OCI-M2 (cell line): Measurements from ENCODE around the gene TICAM2.

Experiments used
- DNase-seq: peaks from one replicate; lab custom pipeline; 2025; ENCODE audit not compliant: unreplicated experiment; lab: John Stamatoyannopoulos, UW

The TICAM2 gene

GRCh38 chr5:115573133-115573532 lies 29.1 kb downstream of the TICAM2 start:
- DNase-seq: no peak

- no peak for DNase-seq
These were observed 30.8 kb downstream of the TICAM2 start for GRCh38 chr5:115571441-115571878.

GRCh38 chr5:115568668-115569067 lies 33.6 kb downstream of the TICAM2 start:
- DNase-seq: no peak

DNA sequence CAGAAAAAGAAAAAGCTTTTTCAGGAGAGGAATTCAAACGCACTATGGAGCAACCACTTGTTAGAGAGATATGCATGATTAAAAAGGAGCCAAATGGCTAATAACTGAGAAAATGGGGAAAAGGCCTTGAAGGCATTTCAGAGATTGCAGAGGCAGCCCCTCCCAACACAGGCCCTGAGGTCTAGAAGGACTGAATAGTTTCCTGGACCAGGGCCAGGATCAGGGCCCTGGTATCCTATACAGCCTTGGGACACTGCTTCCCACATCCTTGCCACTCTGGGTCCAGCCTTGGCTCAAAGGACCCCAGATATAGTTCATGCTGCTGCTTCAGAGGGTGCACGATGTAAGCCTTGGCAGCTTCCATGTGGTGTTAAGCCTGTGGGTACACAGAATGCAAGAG lies 37.0 kb downstream of the TICAM2 start:
- no peak for DNase-seq

DNA sequence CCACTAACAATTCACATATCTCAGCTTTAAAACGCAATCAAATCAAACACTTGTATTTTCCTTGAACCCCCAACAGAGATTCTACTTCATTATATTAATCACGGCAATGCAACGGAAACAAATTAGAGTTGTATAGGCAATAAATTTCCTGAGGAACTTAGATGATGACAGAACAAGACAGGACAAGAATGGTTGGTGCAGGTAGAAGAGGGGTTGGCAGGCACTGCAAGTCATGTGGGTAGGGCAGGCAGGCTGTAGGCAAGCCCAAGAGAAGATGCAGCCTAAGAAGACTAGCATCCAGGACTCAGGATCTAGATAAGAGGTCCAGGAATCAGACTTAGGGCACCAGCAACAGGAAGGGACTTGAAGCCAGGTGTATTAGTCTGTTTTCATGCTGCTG lies 41.1 kb downstream of the TICAM2 start:
- no peak for DNase-seq

GRCh38 chr5:115559524-115559923 lies 42.8 kb downstream of the TICAM2 start:
- DNase-seq: no peak

DNA sequence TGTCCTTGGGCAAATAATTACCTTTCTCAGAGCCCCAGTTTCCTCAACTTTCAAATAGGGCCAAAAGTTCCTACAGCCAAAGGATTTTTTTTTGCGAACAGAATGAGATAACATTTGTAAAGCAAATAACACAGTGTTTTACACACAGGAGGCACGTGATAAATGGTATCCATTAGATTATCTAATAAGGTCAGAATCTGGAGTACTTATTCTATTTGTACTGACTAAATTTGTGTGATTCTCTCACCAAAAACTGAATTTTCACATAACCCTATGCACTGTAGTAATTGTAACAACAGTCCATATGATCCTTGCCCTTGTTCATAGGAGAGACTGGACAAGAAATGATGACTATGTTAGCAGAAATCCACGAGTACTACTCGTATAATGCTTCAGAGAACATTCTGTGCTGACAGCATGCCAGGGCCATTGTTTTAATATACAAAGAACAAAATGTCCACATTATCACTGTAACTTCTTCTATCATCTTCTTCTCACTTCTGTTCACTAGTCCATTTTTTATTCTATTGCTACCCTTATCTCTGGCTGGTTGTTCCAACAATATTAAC lies 43.8 kb downstream of the TICAM2 start:
- no peak for DNase-seq

DNA sequence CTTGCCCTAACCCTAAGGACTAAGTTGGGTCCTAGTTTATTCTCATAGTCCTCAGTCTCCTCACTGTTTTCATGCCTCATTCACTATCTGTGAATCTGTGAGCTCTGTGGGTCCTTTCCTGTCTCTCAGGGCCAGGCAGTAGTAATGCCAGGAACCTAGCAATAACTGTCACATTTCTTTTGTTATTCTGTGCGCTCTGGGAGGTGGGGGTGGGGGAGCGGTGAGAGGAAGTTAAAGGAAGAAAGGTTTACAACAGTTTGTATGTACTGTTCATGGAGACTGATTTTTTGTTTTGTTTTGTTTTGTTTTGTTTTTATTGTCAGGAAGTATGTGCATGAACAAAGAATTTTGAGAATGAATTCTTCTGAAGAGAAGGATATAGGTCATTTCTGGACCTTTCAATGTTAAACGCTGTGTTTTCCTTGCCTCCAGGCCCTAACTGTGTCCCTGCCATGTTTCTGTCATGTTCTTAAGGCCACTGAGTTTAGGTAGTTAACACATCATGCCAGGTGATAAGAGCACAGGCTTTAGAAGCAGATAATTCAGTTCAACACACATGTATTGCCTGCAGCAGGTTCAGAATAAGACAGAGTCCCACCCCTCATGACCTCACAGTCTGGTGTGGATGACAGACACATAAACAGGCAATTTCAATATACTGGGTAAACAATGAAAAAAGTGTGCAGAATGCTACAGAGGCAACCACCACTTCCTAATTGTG lies 44.5 kb downstream of the TICAM2 start:
- DNase-seq: no peak

GRCh38 chr5:115556276-115556675 lies 46.0 kb downstream of the TICAM2 start:
- no peak for DNase-seq

GRCh38 chr5:115555084-115555633 lies 47.1 kb downstream of the TICAM2 start:
- no peak for DNase-seq

DNA sequence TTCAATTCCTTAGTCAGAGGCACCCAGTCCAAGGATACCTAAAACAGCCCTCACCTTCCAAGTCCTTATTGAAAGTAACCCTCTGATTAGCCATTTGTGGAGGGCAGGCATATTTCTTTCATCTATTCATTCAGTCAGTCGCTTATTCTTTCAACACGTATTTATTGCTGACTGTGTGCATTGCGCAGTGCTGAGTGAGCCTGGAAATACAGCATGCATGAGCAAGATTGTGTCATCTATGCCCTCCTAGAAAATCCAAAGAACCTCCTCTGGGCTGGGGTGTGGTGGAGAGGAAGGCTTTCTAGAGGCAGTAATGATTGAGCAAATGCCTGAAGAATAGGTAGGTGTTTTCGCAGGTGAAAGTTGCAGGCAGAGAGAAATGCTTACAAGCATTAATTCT lies 49.2 kb downstream of the TICAM2 start:
- no peak for DNase-seq

DNA sequence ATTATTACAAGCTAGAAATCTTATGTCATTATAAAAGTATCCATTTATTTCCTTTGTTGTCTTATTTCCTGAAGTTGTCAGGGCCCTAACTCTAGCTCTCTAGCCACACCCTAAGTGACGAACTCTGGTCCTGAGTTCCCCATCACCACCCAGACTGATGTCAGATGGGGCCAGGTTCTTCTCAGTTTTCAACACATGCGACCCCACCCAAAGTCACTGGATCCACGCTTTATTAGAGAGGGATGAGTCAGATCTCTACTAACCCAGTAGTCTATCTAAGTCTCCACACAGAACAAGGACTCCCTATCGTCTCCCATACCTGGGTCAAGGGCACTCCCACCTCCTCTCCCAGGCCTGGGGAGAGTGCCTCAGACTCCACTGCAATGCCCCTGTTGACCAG lies 50.9 kb downstream of the TICAM2 start:
- DNase-seq: no peak

DNA sequence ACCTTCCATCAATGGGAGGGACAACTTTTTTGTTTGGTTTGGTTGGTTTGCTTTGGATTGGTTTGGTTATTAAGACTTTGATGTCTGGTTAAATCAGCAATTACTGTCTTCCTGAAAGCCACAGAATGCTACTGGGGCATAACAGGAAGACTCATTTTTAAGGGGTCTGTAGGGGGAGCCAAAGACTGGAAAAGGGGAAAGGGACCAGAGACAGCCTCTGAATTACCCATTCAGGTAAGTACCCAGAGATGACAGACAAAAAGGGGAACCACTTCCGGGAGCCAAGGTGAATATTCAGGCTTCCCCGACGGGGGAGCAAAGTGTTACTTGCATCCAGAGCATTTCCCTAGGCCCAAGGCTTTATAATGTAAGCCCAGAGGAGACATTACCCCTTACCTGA lies 53.1 kb downstream of the TICAM2 start:
- DNase-seq: no peak

- DNase-seq: no peak
These were observed 53.6 kb downstream of the TICAM2 start for GRCh38 chr5:115548683-115549082.

- no peak for DNase-seq
These were observed 56.9 kb downstream of the TICAM2 start for GRCh38 chr5:115545351-115545882.

DNA sequence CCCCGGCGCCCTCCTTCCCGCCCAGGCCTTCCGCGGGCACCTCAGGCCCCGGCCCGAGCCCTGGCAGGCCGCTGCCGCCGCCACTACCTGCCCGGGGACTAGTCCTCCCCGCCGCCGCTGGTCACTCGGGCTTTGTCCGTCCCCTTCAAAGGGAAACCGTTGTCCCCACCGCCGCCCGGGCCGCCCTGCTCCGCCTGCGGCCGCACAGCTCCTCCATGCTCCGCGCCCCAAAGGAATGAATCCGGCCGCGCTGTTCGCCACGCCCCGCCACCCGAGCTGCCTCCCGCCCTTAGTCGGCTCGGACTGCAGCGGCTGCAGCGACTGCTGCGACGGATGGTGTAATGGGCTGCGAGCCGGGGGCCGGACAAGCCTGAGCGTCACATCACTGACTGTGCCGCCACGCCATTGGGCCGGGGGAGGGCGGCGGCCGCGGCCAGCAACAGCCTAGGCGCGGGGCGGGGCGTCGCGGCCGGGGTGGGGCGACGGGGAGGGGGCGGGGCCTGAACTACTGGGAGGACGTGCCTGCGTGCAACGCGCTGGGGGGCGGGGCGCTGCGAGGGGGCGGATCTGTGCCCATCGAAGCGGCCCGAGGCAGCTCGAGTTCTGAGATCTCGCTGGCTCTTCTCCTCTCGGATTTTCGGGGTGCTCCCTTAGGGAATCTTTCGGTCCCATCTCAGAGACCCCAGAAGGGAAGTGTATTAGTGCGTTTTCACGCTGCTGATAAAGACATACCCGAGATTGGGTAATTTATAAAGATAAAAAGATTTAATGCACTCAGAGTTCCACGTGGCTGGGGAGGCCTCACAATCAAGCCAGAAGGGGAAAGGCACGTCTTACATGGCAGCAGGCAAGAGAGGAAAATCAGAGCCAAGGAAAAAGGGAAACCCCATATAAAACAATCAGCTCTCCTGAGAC lies 57.6 kb downstream of the TICAM2 start, which contains the start of gene FEM1C:
FEM1C (minus strand) TSS at position 340 of the 915 bp plus-strand sequence. CDS start 1,282 bp downstream, outside the sequence.
- DNase-seq: peak; percentile 82

GRCh38 chr5:115544043-115544435 lies 58.2 kb downstream of the TICAM2 start:
- no peak for DNase-seq

- DNase-seq: no peak
These were observed 58.8 kb downstream of the TICAM2 start for GRCh38 chr5:115543365-115544042.

DNA sequence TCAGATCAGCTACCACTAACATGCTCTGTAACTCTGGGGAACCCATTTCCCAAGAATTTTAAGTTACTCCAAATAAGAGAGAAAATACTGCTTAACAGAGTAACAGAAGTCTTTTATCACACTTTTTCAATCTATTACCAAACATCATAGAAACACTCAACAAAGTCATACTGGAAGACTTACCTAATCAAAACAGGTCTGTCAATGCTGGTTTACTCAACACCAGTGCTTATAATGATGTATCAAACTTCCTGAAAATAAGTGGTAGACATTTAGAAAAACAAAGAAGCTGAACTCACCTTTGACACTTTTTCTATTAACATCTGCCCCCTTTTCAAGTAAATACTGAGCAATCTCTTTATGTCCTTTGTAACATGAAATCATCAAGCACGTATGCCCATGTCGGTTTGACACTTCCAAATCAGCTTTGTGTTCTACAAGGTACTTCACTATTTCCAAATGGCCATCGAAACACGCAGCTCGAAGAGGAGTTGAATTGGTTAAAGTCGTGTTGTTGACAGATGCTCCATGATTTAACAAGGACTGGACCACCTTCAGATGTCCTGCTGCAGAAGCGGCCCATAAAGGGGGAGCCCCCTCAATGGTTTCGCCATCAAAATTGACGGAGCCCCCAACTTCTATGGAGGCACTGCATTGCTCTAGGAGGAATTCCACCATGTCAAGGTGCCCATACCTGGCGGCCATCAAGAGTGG lies 59.5 kb downstream of the TICAM2 start:
- DNase-seq: no peak

DNA sequence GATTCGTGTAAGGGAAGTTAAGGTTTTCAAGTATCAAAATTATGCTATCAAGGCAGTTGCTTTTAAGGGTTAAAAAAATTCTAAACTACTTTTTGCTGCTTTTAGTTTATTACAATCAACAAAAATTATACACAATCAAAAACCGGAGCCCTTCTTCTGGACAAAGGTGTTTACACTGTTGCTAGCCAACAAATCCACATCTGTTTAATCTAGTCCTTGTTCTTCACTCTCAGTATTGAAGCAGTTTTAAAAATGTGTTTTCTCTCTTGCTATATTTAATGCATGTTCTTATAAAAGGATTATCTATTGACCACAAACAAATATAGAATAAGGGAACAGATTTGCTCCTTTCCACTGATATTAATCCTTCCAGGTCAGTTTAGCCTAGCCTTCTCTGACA lies 60.2 kb downstream of the TICAM2 start:
- no peak for DNase-seq
